WTC11 (cell line): Measurements from ENCODE around the gene FADS6. TPM values are rescaled to one million over a fixed set of nuclear protein-coding genes. Genes with fewer than 3 reads are reported as not detected.

Experiments used
- ATAC-seq: fragments of 200-7000 bp; cut with Tn5 transposase; 2 replicates; pipeline ENCODE4 v1.10.0; 2021; ENCODE audit warnings: mild to moderate bottlenecking, moderate library complexity
- CTCF ChIA-PET: fragments of 300-600 bp; sonication (Branson Sonifier 250); formaldehyde crosslinking; loops from one replicate; lab custom pipeline; 2021; ENCODE audit warnings: antibody characterized with exemption; lab: Charles Lee
- POLR2A ChIA-PET: fragments of 350-600 bp; sonication (Branson Sonifier 250); formaldehyde crosslinking; loops from one replicate; lab custom pipeline; 2021; ENCODE audit warnings: antibody characterized with exemption; lab: Charles Lee
- DNase-seq: peaks from one replicate; pipeline ENCODE4 v3.0.0; 2021; ENCODE audit warnings: low spot score
- H3K27ac Mint-ChIP-seq: 2 replicates; pipeline ENCODE4 v1.8.0; 2021; ENCODE audit warnings: mixed read lengths
- H3K27me3 Mint-ChIP-seq: 2 replicates; pipeline ENCODE4 v1.8.0; 2021; ENCODE audit warnings: low read depth, mild to moderate bottlenecking, moderate library complexity, mixed read lengths
- H3K36me3 Mint-ChIP-seq: 2 replicates; pipeline ENCODE4 v1.8.0; 2021; ENCODE audit warnings: mixed read lengths
- H3K4me1 Mint-ChIP-seq: 2 replicates; pipeline ENCODE4 v1.8.0; 2022; ENCODE audit warnings: mixed read lengths
- H3K4me3 Mint-ChIP-seq: 2 replicates; pipeline ENCODE4 v1.8.0; 2021; ENCODE audit warnings: mild to moderate bottlenecking, moderate library complexity, mixed read lengths
- H3K9me3 Mint-ChIP-seq: 2 replicates; pipeline ENCODE4 v1.8.0; 2021; ENCODE audit warnings: mixed read lengths
- CTCF ChIP-seq: fragments of 200-600 bp; IDR thresholded peaks from 2 replicates; pipeline ENCODE4 v1.8.0; 2022; ENCODE audit warnings: antibody characterized with exemption
- ETV6 ChIP-seq: sonication (generic); formaldehyde crosslinking; IDR thresholded peaks from 2 replicates; pipeline ENCODE4 v1.8.1; 2022; ENCODE audit warnings: mild to moderate bottlenecking, missing genetic modification reagents
- JUN ChIP-seq: sonication (generic); formaldehyde crosslinking; IDR thresholded peaks from 2 replicates; pipeline ENCODE4 v1.8.0; 2023; ENCODE audit warnings: mild to moderate bottlenecking, missing genetic modification reagents
- NFE2L1 ChIP-seq: sonication (generic); formaldehyde crosslinking; IDR thresholded peaks from 2 replicates; pipeline ENCODE4 v1.8.1; 2023; ENCODE audit warnings: missing genetic modification reagents
- TEAD4 ChIP-seq: sonication (generic); formaldehyde crosslinking; IDR thresholded peaks from 2 replicates; pipeline ENCODE4 v1.8.0; 2022; ENCODE audit warnings: mild to moderate bottlenecking, missing genetic modification reagents
- ZNF232 ChIP-seq: sonication (generic); formaldehyde crosslinking; IDR thresholded peaks from 2 replicates; pipeline ENCODE4 v1.8.0; 2022; ENCODE audit warnings: mild to moderate bottlenecking, missing genetic modification reagents
- ZNF423 ChIP-seq: fragments of 250-450 bp; sonication (Bioruptor Pico); IDR thresholded peaks from 2 replicates; pipeline ENCODE4 v2.1.2; 2022; ENCODE audit warnings: mild to moderate bottlenecking, moderate library complexity
- ZNF671 ChIP-seq: fragments of 250-450 bp; sonication (Bioruptor Pico); IDR thresholded peaks from 2 replicates; pipeline ENCODE4 v1.8.0; 2021; ENCODE audit warnings: mild to moderate bottlenecking
- total RNA-seq: library from RNA; stranded (reverse); gene quantifications from 3 replicates; pipeline ENCODE4 v1.2.3, GENCODE V29; 2021
- TF ChIP-seq, protein P1 (sequence below): fragments of 250-450 bp; sonication (Bioruptor Pico); IDR thresholded peaks from 2 replicates; pipeline ENCODE4 v2.1.2; 2022; ENCODE audit warnings: mild to moderate bottlenecking, moderate library complexity
- TF ChIP-seq, protein P2 (sequence below): sonication (generic); formaldehyde crosslinking; IDR thresholded peaks from 2 replicates; pipeline ENCODE4 v1.8.1; 2022; ENCODE audit warnings: low read depth, missing genetic modification reagents, borderline replicate concordance
- TF ChIP-seq, protein P3 (sequence below): sonication (generic); formaldehyde crosslinking; IDR thresholded peaks from 2 replicates; pipeline ENCODE4 v1.8.0; 2022; ENCODE audit warnings: missing genetic modification reagents
- TF ChIP-seq, protein P4 (sequence below): fragments of 250-450 bp; sonication (Bioruptor Pico); IDR thresholded peaks from 2 replicates; pipeline ENCODE4 v1.9.0; 2021; ENCODE audit warnings: mild to moderate bottlenecking, borderline replicate concordance
- TF ChIP-seq, protein P5 (sequence below): sonication (generic); formaldehyde crosslinking; IDR thresholded peaks from 2 replicates; pipeline ENCODE4 v1.8.0; 2022; ENCODE audit warnings: mild to moderate bottlenecking, missing genetic modification reagents

The FADS6 gene
- total RNA-seq, 1 experiment from 2014 or later, result 1.2 TPM

DNA sequence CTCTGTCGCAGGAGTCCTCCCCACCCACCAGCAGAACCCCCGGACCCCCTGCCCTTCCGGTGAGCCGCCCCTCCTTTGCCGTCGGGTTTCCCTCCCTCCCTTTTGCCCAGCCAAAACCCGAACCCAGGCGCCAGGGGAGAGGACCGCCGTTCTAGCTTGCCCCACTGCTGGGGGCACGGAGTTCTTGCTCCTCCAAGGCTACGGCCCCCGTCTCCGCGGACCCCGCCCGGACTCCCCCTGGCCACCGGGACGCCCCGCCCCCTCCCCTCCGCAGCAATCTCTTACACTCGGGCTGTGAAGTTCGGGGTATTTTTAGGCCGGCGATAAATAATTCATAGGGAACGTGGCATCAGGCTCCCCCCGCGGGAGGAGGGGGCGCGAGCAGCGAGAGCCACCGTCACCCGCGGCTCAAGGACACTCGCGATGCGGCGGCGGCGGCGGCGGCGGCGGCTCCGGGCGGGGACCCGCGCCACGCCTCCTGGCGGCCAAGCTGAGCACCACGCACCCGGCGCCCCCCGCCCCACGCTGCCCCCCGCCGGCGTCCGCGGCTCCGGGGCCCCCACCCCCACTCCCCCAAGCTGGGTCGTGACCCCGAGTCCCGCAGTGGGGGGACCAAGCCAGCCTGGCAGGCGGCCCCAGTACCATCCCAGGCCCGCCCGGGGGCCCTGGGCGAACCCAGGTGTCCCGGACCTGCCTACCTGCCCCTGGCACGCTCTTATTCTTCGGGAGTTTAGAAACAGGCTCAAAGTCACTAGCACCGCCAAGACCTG lies 33.8 kb downstream of the FADS6 start, which contains the start of gene GRIN2C:
GRIN2C (minus strand) TSS at position 427 of the 770 bp plus-strand sequence. CDS start 4,793 bp downstream, outside the sequence.
- ATAC-seq, result no peak
- H3K4me1 Mint-ChIP-seq, result peaks cover 10% of the 10 kb centered on the region

DNA sequence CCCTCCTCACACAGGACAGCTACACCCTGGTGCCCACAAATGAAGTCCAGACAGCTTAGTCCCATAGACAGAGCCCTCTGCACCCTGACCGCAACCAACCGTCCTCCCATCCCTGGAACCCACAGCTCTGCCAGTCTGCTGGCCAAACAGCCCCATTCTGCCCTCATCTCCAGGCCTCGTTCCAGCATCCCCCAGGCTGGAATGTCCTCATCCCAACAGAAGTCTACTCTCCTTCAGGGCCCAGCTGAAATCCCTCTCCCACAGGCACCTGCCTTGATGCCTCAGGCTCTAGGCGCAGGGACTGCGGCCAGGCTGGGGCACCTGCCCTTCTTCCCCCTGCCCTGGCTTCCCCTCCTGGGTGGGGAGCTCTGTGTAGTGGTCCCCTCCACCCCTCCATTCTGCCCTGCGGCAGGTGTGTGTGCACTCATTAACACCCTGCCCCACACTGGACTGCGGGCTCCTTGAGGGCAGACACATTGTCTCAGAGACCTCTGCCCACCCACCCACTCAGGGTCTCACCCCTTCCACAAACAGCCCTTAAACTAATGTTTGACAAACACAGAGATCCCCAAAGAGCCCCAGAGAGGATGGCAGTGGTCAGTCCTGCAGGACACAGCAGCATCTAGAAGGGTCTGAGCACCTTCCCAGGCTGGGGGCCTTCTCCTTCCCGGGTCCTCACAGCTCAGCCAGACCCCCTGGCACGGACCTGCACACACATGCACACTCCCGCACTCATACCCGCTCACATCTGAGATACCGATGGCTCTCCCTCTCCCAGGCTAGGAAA lies 34.6 kb downstream of the FADS6 start:
- DNase-seq, result no peak
- CTCF ChIA-PET, result interaction anchor here (0.6 to 14.0 kb wide), 15 partner anchors 11 to 293 kb away, joined by 3 to 347 read pairs (median 8); partner anchors contain the start of genes FDXR, MRPL58 and RAB37
- H3K4me3 Mint-ChIP-seq, result peak overlapping the region; percentile 66
- POLR2A ChIA-PET, result interaction anchor here (1.0 kb wide), 1 partner anchor 16 kb away, joined by 3 read pairs; no protein-coding TSS in a partner anchor
- ATAC-seq, result no peak
- H3K27me3 Mint-ChIP-seq, result peaks cover 84% of the 10 kb centered on the region
- H3K27ac Mint-ChIP-seq, result no peak overlapping the region
- peaks cover 4% of the 10 kb centered on the region; the same call in 1 of the 2 replicates for H3K36me3 Mint-ChIP-seq
- no peaks in the 10 kb centered on the region for H3K9me3 Mint-ChIP-seq
- peaks cover 10% of the 10 kb centered on the region for H3K4me1 Mint-ChIP-seq
- no peak for TF ChIP-seq ZNF423 (CRISPR knock-in tag)
- TF ChIP-seq, all 79 proteins: peak for 0

More for the DNA sequence above, 33.8 kb downstream of the FADS6 start, which contains the start of gene GRIN2C:
- Mint-ChIP-seq H3K27me3 (peaks cover 76% of the 10 kb centered on the region), H3K4me3 (peak within 1 kb of the TSS; percentile 66), H3K36me3 (peaks cover 4% of the 10 kb centered on the region; the same call in 1 of the 2 replicates), H3K9me3 (no peaks in the 10 kb centered on the region), H3K27ac (no peak within 1 kb of the TSS)
- TF ChIP-seq ETV6 (CRISPR knock-in tag) (no peak), CTCF (peak; percentile 29; the same call in 1 of the 2 replicates)
- ChIA-PET POLR2A (no interaction called here), CTCF (interaction anchor here (1.1 to 14.0 kb wide), 13 partner anchors 11 to 285 kb away, joined by 3 to 347 read pairs (median 23); partner anchors contain the start of genes FDXR and RAB37)
- DNase-seq, result no peak

DNA sequence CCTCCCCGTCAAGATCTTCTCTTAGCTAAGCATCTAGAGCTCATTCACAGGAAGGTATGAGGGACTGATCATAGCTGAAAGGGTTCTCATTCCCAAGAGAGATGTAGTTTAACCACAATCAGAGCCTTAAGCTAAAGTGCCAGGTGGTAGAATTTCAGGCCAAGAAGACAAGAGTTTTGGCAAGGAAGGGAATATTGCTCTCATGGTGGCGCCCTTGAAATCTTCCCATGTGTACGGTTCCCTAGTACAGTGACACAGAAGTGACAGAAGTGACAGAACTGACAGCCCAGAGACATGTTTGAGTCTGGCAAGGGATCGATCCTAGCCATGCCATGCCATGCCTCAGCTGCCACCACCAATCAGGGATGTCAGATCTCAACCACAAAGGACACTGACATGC lies 36.2 kb downstream of the FADS6 start:
- Mint-ChIP-seq H3K4me1 (peaks cover 17% of the 10 kb centered on the region), H3K9me3 (no peaks in the 10 kb centered on the region), H3K36me3 (no peaks in the 10 kb centered on the region), H3K4me3 (no peak overlapping the region), H3K27ac (no peak overlapping the region), H3K27me3 (peaks cover 93% of the 10 kb centered on the region)
- DNase-seq, result no peak
- POLR2A ChIA-PET, result no interaction called here
- no peak for ATAC-seq
- CTCF ChIA-PET, result interaction anchor here (0.9 to 14.0 kb wide), 9 partner anchors 9 to 200 kb away, joined by 3 to 347 read pairs (median 5); partner anchors contain the start of genes FDXR and NAT9
- TF ChIP-seq NFE2L1 (CRISPR knock-in tag) (no peak), ZNF671 (CRISPR knock-in tag) (no peak), ZNF232 (CRISPR knock-in tag) (no peak), JUN (CRISPR knock-in tag) (no peak), TEAD4 (CRISPR knock-in tag) (no peak)
- TF ChIP-seq, protein P1, sequence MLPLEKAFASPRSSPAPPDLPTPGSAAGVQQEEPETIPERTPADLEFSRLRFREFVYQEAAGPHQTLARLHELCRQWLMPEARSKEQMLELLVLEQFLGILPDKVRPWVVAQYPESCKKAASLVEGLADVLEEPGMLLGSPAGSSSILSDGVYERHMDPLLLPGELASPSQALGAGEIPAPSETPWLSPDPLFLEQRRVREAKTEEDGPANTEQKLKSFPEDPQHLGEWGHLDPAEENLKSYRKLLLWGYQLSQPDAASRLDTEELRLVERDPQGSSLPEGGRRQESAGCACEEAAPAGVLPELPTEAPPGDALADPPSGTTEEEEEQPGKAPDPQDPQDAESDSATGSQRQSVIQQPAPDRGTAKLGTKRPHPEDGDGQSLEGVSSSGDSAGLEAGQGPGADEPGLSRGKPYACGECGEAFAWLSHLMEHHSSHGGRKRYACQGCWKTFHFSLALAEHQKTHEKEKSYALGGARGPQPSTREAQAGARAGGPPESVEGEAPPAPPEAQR (CRISPR knock-in tag), result no peak
- TF ChIP-seq, protein P2, sequence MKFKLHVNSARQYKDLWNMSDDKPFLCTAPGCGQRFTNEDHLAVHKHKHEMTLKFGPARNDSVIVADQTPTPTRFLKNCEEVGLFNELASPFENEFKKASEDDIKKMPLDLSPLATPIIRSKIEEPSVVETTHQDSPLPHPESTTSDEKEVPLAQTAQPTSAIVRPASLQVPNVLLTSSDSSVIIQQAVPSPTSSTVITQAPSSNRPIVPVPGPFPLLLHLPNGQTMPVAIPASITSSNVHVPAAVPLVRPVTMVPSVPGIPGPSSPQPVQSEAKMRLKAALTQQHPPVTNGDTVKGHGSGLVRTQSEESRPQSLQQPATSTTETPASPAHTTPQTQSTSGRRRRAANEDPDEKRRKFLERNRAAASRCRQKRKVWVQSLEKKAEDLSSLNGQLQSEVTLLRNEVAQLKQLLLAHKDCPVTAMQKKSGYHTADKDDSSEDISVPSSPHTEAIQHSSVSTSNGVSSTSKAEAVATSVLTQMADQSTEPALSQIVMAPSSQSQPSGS (CRISPR knock-in tag), result no peak
- TF ChIP-seq, protein P3, sequence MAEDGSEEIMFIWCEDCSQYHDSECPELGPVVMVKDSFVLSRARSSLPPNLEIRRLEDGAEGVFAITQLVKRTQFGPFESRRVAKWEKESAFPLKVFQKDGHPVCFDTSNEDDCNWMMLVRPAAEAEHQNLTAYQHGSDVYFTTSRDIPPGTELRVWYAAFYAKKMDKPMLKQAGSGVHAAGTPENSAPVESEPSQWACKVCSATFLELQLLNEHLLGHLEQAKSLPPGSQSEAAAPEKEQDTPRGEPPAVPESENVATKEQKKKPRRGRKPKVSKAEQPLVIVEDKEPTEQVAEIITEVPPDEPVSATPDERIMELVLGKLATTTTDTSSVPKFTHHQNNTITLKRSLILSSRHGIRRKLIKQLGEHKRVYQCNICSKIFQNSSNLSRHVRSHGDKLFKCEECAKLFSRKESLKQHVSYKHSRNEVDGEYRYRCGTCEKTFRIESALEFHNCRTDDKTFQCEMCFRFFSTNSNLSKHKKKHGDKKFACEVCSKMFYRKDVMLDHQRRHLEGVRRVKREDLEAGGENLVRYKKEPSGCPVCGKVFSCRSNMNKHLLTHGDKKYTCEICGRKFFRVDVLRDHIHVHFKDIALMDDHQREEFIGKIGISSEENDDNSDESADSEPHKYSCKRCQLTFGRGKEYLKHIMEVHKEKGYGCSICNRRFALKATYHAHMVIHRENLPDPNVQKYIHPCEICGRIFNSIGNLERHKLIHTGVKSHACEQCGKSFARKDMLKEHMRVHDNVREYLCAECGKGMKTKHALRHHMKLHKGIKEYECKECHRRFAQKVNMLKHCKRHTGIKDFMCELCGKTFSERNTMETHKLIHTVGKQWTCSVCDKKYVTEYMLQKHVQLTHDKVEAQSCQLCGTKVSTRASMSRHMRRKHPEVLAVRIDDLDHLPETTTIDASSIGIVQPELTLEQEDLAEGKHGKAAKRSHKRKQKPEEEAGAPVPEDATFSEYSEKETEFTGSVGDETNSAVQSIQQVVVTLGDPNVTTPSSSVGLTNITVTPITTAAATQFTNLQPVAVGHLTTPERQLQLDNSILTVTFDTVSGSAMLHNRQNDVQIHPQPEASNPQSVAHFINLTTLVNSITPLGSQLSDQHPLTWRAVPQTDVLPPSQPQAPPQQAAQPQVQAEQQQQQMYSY (CRISPR knock-in tag), result no peak
- TF ChIP-seq, protein P4, sequence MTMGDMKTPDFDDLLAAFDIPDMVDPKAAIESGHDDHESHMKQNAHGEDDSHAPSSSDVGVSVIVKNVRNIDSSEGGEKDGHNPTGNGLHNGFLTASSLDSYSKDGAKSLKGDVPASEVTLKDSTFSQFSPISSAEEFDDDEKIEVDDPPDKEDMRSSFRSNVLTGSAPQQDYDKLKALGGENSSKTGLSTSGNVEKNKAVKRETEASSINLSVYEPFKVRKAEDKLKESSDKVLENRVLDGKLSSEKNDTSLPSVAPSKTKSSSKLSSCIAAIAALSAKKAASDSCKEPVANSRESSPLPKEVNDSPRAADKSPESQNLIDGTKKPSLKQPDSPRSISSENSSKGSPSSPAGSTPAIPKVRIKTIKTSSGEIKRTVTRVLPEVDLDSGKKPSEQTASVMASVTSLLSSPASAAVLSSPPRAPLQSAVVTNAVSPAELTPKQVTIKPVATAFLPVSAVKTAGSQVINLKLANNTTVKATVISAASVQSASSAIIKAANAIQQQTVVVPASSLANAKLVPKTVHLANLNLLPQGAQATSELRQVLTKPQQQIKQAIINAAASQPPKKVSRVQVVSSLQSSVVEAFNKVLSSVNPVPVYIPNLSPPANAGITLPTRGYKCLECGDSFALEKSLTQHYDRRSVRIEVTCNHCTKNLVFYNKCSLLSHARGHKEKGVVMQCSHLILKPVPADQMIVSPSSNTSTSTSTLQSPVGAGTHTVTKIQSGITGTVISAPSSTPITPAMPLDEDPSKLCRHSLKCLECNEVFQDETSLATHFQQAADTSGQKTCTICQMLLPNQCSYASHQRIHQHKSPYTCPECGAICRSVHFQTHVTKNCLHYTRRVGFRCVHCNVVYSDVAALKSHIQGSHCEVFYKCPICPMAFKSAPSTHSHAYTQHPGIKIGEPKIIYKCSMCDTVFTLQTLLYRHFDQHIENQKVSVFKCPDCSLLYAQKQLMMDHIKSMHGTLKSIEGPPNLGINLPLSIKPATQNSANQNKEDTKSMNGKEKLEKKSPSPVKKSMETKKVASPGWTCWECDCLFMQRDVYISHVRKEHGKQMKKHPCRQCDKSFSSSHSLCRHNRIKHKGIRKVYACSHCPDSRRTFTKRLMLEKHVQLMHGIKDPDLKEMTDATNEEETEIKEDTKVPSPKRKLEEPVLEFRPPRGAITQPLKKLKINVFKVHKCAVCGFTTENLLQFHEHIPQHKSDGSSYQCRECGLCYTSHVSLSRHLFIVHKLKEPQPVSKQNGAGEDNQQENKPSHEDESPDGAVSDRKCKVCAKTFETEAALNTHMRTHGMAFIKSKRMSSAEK, result no peak
- TF ChIP-seq, protein P5, sequence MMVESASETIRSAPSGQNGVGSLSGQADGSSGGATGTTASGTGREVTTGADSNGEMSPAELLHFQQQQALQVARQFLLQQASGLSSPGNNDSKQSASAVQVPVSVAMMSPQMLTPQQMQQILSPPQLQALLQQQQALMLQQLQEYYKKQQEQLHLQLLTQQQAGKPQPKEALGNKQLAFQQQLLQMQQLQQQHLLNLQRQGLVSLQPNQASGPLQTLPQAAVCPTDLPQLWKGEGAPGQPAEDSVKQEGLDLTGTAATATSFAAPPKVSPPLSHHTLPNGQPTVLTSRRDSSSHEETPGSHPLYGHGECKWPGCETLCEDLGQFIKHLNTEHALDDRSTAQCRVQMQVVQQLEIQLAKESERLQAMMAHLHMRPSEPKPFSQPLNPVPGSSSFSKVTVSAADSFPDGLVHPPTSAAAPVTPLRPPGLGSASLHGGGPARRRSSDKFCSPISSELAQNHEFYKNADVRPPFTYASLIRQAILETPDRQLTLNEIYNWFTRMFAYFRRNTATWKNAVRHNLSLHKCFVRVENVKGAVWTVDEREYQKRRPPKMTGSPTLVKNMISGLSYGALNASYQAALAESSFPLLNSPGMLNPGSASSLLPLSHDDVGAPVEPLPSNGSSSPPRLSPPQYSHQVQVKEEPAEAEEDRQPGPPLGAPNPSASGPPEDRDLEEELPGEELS (CRISPR knock-in tag), result no peak
